Activated CD4-positive, alpha-beta T cell treated with anti-CD3 and anti-CD28 coated beads for 1 hour (primary cell): ENCODE results near the gene MEGF9.
"Not testable (repeated sequence)": the region's sequence is repeated elsewhere in the genome, so short reads cannot be mapped to it uniquely, and the experiment has no call there.

ENCODE experiments used
- DNase-seq: peaks from one replicate; pipeline ENCODE4 v3.0.0-alpha.2; 2020

The MEGF9 gene

DNA sequence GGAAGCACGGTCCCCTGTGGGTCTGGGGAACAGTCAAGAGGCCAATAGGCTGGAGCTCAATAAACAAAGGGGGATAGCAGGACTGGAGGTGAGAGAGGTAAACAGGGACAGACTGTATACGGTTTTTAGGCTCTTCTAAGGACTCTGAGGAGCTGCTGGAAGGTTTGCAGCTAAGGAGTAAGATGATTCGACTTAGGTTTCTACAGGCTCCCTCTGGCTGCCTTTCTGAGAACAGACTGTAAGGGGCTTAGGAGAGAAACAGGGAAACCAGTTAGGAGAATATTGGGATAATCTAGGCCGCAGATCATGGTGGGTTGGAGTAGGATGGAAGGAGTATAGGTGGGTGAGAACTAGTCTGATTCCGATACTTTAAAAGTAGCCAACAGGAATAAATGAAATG, 144.7 kb downstream of the MEGF9 start:
- no peak for DNase-seq

DNA sequence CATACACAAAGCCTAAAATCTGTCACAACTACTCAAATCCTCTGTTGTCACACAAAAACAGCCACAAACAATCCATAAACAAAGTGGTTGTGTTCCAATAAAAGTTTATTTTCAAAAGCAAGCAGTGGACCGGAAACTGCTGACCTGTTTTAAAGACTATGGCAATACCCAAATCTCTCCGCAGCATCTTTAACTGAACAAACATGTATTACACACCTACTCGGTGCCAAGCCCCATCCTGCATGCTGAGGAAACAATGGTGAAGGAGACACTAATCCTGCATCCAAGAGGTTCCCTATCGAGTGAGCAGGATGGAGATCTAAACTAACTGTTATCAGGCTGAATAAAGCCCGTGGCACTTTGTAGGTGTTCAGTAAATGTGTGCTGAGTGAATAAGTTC, 145.5 kb downstream of the MEGF9 start:
- DNase-seq: no peak

DNA sequence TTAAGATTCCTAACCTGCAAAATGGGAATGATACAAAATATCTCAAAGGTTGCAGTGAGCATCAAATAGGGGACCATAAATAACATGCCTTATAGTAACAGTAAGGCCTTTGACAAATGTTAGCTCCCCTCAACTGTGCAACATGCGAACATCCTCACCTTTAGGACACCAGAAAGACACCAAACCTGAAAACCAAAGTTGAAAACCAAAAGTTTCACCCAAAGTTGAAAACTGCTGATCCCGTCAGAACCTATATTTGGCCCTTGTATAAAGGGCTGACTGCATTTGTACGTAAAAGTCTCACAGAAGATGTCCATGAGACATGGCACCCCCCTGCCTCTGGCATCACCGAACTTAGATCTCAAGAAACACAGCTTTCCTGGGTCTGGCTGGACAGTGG, 146.4 kb downstream of the MEGF9 start:
- no peak for DNase-seq

DNA sequence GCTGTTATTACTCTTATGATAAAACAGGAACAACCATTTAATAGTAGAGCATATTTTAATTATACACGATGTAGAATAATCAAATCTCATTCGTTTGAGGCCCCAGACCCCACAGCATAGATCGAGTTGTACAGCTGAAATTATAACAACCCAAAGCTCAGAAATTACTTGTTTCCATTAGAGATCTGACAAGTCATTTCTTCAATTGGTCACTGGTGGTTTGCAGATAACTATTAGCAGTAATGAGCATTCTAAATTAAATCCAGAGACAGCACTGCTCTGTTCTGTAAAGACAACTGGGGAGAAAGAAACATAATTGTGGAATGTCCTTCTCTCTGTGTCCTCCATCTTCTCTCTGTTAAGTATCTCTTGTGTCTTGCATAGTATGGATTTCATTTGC, 147.2 kb downstream of the MEGF9 start:
- no peak for DNase-seq

DNA sequence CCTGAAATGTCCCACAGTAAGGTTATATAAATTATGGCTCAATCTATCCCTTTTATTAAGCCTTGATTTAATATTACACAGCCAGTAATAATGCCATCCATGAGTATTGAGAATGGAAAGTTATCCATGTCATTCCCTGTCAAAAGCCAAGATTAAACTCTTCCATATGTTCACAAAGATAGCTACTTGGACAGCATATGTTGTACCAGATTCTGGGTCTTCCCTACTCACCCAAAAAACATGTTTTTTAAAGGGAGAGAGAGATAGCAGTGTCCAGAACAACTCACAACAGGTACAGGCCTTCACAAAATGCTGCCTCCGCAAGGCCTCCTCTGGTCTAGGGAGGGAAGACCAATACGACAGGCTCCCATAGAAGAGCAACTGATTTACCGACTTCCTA, 149.7 kb downstream of the MEGF9 start:
- no peak for DNase-seq

DNA sequence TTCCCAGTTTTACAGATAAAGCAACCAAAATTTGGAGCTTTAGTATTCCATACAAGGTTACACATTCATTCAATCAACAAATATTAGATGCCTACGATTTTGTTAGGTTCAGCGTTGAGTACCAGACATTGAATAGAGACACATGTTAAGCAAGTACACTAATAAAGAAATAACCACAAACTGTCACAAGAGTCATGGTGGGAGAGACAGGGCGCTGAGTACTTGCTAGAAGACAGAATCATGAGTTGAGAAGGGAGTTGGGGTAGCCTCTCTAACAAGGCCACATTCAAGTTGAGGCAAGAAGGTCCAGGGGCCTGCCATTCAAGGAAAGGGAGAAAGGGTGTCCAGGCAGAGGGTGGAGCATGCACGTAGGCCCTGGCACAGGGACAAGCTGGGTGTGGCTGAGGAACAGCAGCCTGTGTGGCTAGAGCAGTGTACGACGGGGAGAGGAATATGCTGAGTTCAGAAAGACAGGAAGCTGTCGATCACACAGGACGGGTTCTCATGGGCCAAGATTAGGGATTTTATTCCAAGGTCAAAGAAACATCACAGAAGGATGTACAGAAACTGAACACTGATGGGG, 151.3 kb downstream of the MEGF9 start:
- no peak for DNase-seq

DNA sequence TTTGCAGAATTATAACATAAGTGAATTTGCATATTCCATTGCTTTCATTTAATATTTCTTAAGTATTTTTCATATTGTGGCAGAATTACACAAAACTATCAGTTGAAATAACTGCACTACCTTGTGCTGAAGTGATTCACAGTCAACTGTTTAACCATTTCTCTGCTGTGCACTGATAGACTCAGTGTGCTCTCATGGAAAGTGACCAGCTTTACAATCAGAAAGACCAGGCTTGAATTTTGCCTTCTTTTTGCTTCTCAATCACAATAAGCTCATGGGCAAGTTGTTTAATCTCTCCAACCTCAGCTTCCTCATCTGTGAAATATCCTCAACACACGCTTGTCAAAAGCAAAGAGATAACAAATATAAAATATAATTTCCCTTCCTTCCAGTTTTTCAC, 152.6 kb downstream of the MEGF9 start:
- no peak for DNase-seq

GRCh38 chr9:120559546-120559945, 154.7 kb downstream of the MEGF9 start:
- DNase-seq: no peak

GRCh38 chr9:120558454-120558853, 155.8 kb downstream of the MEGF9 start:
- DNase-seq: no peak

GRCh38 chr9:120557205-120557604, 157.1 kb downstream of the MEGF9 start:
- no peak for DNase-seq

- no peak for DNase-seq
These were observed 157.5 kb downstream of the MEGF9 start for GRCh38 chr9:120556775-120557174.

- DNase-seq: no peak
These were observed 158.4 kb downstream of the MEGF9 start for GRCh38 chr9:120555839-120556238.

GRCh38 chr9:120552210-120552704, 162.0 kb downstream of the MEGF9 start:
- not testable (repeated sequence) for DNase-seq
